Measurements from ENCODE around the gene ATP8B1.

DNA sequence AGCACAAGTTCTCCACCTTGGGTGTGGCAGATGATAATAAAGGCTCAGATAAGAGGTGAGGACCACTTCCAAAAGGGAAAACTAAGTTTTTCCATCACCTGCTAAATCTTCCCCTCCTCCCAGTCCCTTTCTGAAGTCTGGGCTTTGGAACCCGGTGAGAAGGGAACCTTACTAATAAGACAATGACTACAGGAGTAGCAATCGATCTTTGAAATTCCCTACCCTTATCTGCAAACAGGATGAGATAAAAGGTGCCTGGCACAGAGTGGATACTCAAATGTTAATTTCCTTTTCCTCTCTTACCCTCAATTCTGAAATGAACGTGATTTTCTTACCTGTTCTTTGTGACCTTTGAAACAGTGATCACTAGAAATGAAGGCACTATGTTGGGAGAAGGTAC lies 111.8 kb downstream of the ATP8B1 start:
- TF ChIP-seq EZH2 (IDR thresholded peaks at IDR 0.05; ENCODE audit: insufficient read depth, poor library complexity, severe bottlenecking) (no peak), EZH2phosphoT487 (IDR thresholded peaks at IDR 0.05; ENCODE audit: insufficient read depth, low read depth) (no peak)

Measured in GM23248 (cell line).